ENCODE results near the gene LUC7L.

DNA sequence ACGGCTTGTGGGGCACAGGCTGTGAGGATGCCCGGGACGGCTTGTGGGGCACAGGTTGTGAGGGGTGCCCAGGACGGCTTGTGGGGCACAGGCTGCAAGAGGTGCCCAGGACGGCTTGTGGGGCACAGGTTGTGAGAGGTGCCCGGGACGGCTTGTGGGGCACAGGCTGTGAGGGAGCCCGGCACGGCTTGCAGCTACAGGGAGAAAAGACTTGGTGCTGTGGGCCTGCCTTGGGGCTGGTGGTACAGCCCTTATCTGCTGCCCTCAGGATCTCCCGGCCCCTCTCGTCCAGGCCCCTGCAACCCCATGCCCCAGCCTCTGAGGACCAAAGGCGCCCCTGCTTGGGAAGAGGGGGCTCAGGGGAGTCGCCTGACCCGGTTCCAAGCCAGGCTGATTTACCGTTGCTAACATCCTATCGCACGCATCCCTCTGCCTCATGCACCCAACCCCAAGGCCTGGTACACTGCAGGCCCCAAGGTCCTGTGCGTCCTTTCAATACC, 68.5 kb downstream of the LUC7L start:
- no peak for TF ChIP-seq FOSL1 (IDR thresholded peaks at IDR 0.05; ENCODE audit: insufficient read depth, low read depth, low read length)
- TF ChIP-seq, protein P1, sequence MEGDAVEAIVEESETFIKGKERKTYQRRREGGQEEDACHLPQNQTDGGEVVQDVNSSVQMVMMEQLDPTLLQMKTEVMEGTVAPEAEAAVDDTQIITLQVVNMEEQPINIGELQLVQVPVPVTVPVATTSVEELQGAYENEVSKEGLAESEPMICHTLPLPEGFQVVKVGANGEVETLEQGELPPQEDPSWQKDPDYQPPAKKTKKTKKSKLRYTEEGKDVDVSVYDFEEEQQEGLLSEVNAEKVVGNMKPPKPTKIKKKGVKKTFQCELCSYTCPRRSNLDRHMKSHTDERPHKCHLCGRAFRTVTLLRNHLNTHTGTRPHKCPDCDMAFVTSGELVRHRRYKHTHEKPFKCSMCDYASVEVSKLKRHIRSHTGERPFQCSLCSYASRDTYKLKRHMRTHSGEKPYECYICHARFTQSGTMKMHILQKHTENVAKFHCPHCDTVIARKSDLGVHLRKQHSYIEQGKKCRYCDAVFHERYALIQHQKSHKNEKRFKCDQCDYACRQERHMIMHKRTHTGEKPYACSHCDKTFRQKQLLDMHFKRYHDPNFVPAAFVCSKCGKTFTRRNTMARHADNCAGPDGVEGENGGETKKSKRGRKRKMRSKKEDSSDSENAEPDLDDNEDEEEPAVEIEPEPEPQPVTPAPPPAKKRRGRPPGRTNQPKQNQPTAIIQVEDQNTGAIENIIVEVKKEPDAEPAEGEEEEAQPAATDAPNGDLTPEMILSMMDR (IDR thresholded peaks at IDR 0.05; ENCODE audit: control extremely low read depth in 1 of 3, insufficient read depth in 1 of 3, low read depth in 1 of 3, low read length in 3 of 3), result no peak
- no peak for TF ChIP-seq RFX5 (IDR thresholded peaks at IDR 0.05; ENCODE audit: borderline replicate concordance, low read depth, low read length)
- TF ChIP-seq RAD21 (IDR thresholded peaks at IDR 0.05 in 1 of 2, conservative IDR thresholded peaks at IDR 0.05 in 1 of 2; ENCODE audit: low read depth in 2 of 2, low read length in 2 of 2), result no peak
- TF ChIP-seq POLR2AphosphoS5 (IDR thresholded peaks at IDR 0.05; ENCODE audit: low read depth, low read length), result no peak
- TF ChIP-seq SIN3A (conservative IDR thresholded peaks at IDR 0.05 in 1 of 2, IDR thresholded peaks at IDR 0.05 in 1 of 2; ENCODE audit: low read depth in 1 of 2, low read length in 2 of 2), result no peak
- TF ChIP-seq CREB1 (IDR thresholded peaks at IDR 0.05), result no peak
- TF ChIP-seq EZH2 (IDR thresholded peaks at IDR 0.05; ENCODE audit: low read depth, low read length, severe bottlenecking), result no peak
- TF ChIP-seq, protein P2, sequence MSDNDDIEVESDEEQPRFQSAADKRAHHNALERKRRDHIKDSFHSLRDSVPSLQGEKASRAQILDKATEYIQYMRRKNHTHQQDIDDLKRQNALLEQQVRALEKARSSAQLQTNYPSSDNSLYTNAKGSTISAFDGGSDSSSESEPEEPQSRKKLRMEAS (IDR thresholded peaks at IDR 0.05), result no peak
- no peak for TF ChIP-seq POLR2A (IDR thresholded peaks at IDR 0.05; ENCODE audit: control extremely low read depth in 1 of 2, low read depth in 2 of 2, low read length in 2 of 2)
- no peak for TF ChIP-seq SP1 (IDR thresholded peaks at IDR 0.05; ENCODE audit: low read depth, low read length)
- no peak for TF ChIP-seq CHD2 (IDR thresholded peaks at IDR 0.05; ENCODE audit: low read length)
- no peak for TF ChIP-seq ZNF274 (IDR thresholded peaks at IDR 0.05; ENCODE audit: borderline replicate concordance, extremely low read depth, low read length)
- no peak for TF ChIP-seq SIX5 (IDR thresholded peaks at IDR 0.05; ENCODE audit: low read depth, low read length)
